SK-N-SH (cell line): ENCODE measurements around the gene PSTPIP1. TPM values are rescaled to one million over a fixed set of nuclear protein-coding genes. Genes with fewer than 3 reads are reported as not detected.

Experiments
- CTCF ChIA-PET: fragments of 300-600, 350-600 bp; formaldehyde crosslinking; extraction: SDS; loops from one replicate; lab custom pipeline; 2021; lab: Yijun Ruan, JAX
- POLR2A ChIA-PET: fragments of 350-600 bp; sonication (Branson Sonifier 250); formaldehyde crosslinking; extraction: SDS; loops from one replicate; lab custom pipeline; 2020; ENCODE audit warnings: antibody characterized with exemption, inconsistent platforms; lab: Yijun Ruan, JAX
- DNase-seq: peaks from one replicate; pipeline ENCODE4 v3.0.0; 2012
- H2AFZ ChIP-seq: fragments of 200-600 bp; sonication (generic); 2 replicates; pipeline ENCODE4 v1.8.1; 2016; ENCODE audit warnings: antibody characterized with exemption, mild to moderate bottlenecking, low read depth
- H3F3A ChIP-seq: fragments of 200-600 bp; sonication (generic); replicated peaks from 2 replicates; pipeline ENCODE3; 2016; ENCODE audit warnings: antibody characterized with exemption, mild to moderate bottlenecking; ENCODE audit not compliant: insufficient read depth
- H3K27ac ChIP-seq, 2 experiments: fragments of 200-500 bp in 1 of 2; fragments of 200-600 bp in 1 of 2; sonication (Bioruptor generic) in 1 of 2; sonication (generic), shearing (Covaris generic) in 1 of 2; 2 replicates each; pipeline versions ENCODE4 v1.5.1 to v1.6.1; 2014 to 2016; ENCODE audit warnings: low read depth in 2 of 2, inconsistent platforms in 1 of 2, low read length in 1 of 2, mild to moderate bottlenecking in 1 of 2, mixed read lengths in 1 of 2
- H3K27me3 ChIP-seq: fragments of 200-600 bp; sonication (generic), shearing (Covaris generic); 2 replicates; pipeline ENCODE4 v1.6.1; 2016; ENCODE audit warnings: mixed run types; ENCODE audit not compliant: insufficient read depth
- H3K36me3 ChIP-seq, 2 experiments: fragments of 200-500 bp in 1 of 2; fragments of 200-600 bp in 1 of 2; sonication (Bioruptor generic) in 1 of 2; sonication (generic) in 1 of 2; replicated peaks in 1 of 2; 2 replicates each; pipeline versions ENCODE3 to v1.5.1; 2014 to 2016; ENCODE audit warnings: low read length in 1 of 2, mild to moderate bottlenecking in 1 of 2; ENCODE audit not compliant: insufficient read depth in 2 of 2, control insufficient read depth in 1 of 2
- H3K4me1 ChIP-seq, 2 experiments: fragments of 200-500 bp in 1 of 2; fragments of 200-600 bp in 1 of 2; sonication (Bioruptor generic) in 1 of 2; sonication (generic), shearing (Covaris generic) in 1 of 2; 2 replicates each; pipeline versions ENCODE4 v1.5.1 to v1.6.1; 2014 to 2016; ENCODE audit warnings: low read depth in 1 of 2, low read length in 1 of 2, mixed run types in 1 of 2; ENCODE audit not compliant: insufficient read depth in 2 of 2, control insufficient read depth in 1 of 2
- H3K4me2 ChIP-seq: fragments of 200-600 bp; sonication (generic), shearing (Covaris generic); 2 replicates; pipeline ENCODE4 v1.6.1; 2017; ENCODE audit warnings: mixed run types
- H3K4me3 ChIP-seq, 2 experiments: fragments of 200-500 bp in 1 of 2; fragments of 200-600 bp in 1 of 2; sonication (Bioruptor generic) in 1 of 2; sonication (generic), shearing (Covaris generic) in 1 of 2; 2 replicates each; pipeline versions ENCODE4 v1.5.1 to v1.8.1; 2014 to 2016; ENCODE audit warnings: low read depth in 2 of 2, inconsistent platforms in 1 of 2, low read length in 1 of 2, mild to moderate bottlenecking in 1 of 2, mixed read lengths in 1 of 2, moderate library complexity in 1 of 2
- H3K79me2 ChIP-seq: fragments of 200-600 bp; sonication (generic); 2 replicates; pipeline ENCODE4 v1.8.1; 2017; ENCODE audit warnings: mild to moderate bottlenecking; ENCODE audit not compliant: insufficient read depth
- H3K9ac ChIP-seq: fragments of 200-600 bp; sonication (generic); 2 replicates; pipeline ENCODE4 v1.6.1; 2017; ENCODE audit warnings: mixed run types
- H3K9me2 ChIP-seq: fragments of 200-600 bp; sonication (generic); 2 replicates; pipeline ENCODE4 v1.6.1; 2017; ENCODE audit warnings: mixed run types
- H3K9me3 ChIP-seq: fragments of 200-600 bp; sonication (generic); 2 replicates; pipeline ENCODE4 v1.6.1; 2017; ENCODE audit warnings: mixed run types, mild to moderate bottlenecking, moderate library complexity
- H4K20me1 ChIP-seq: fragments of 200-600 bp; sonication (generic); 2 replicates; pipeline ENCODE4 v1.6.1; 2017; ENCODE audit warnings: mild to moderate bottlenecking, mixed run types; ENCODE audit not compliant: insufficient read depth
- CHD2 ChIP-seq: fragments of 150-350 bp; IDR thresholded peaks from 2 replicates; pipeline ENCODE4 v1.6.1; 2018; ENCODE audit warnings: low read length; ENCODE audit not compliant: partially characterized antibody
- CTCF ChIP-seq: fragments of 200-600 bp; sonication (generic); IDR thresholded peaks from 2 replicates; pipeline ENCODE4 v1.6.1; 2017; ENCODE audit warnings: antibody characterized with exemption, mild to moderate bottlenecking, moderate library complexity
- ELF1 ChIP-seq: IDR thresholded peaks from 2 replicates; pipeline ENCODE4 v1.4.0; 2012
- FOXM1 ChIP-seq: IDR thresholded peaks from 2 replicates; pipeline ENCODE4 v1.4.0; 2012; ENCODE audit warnings: low read depth, mild to moderate bottlenecking
- IRF3 ChIP-seq: fragments of 150-350 bp; IDR thresholded peaks from 2 replicates; pipeline ENCODE4 v1.6.1; 2016; ENCODE audit warnings: mild to moderate bottlenecking, low read depth, low read length
- MXI1 ChIP-seq: IDR thresholded peaks from 2 replicates; pipeline ENCODE4 v1.6.1; 2012; ENCODE audit warnings: mild to moderate bottlenecking, low read depth, low read length, improper control_type of control experiment
- NFIC ChIP-seq: IDR thresholded peaks from 2 replicates; pipeline ENCODE4 v1.4.0; 2012; ENCODE audit warnings: borderline replicate concordance
- PBX3 ChIP-seq: IDR thresholded peaks from 2 replicates; pipeline ENCODE4; 2012
- POLR2AphosphoS5 ChIP-seq: IDR thresholded peaks from 2 replicates; pipeline ENCODE4 v1.6.1; 2012; ENCODE audit warnings: low read depth, low read length
- RCOR1 ChIP-seq: fragments of 150-350 bp; IDR thresholded peaks from 2 replicates; pipeline ENCODE4 v1.6.1; 2017; ENCODE audit warnings: antibody characterized with exemption, low read length
- RFX5 ChIP-seq: IDR thresholded peaks from 2 replicates; pipeline ENCODE4 v1.6.1; 2012; ENCODE audit warnings: mild to moderate bottlenecking, improper control_type of control experiment, low read length
- TCF12 ChIP-seq: IDR thresholded peaks from 2 replicates; pipeline ENCODE4 v1.4.0; 2012
- WGBS: methylation state at CpG from one replicate; pipeline ENCODE4 v1.1.6; 2017; ENCODE audit warnings: low lambda C conversion rate; 5-methylcytosine and 5-hydroxymethylcytosine counted together
- polyA plus RNA-seq, 3 experiments: library from polyadenylated mRNA; depleted of rRNA; stranded (reverse); fragments of >200 nt; gene quantifications; 2 replicates each; pipeline ENCODE4 v1.2.3, GENCODE V29; 2012

Gene PSTPIP1
- polyA plus RNA-seq, 1 of the 3 experiments (the other 2 are of a cell fraction) = 0.69 TPM

- H3K4me3 ChIP-seq = no peak overlapping the region
These were observed 32.9 kb downstream of the PSTPIP1 start for GRCh38 chr15:77027697-77028450.

More at GRCh38 chr15:77027697-77028450, 32.9 kb downstream of the PSTPIP1 start:
- Histone ChIP-seq H3K27ac (no peak overlapping the region), H3K4me1 (no peaks in the 10 kb centered on the region; a peak in 1 of 4 replicates), H3K9me3 (no peaks in the 10 kb centered on the region), H3K79me2 (no peaks in the 10 kb centered on the region), H3K4me2 (no peak overlapping the region), H3K36me3 (no peaks in the 10 kb centered on the region), H3K9ac (no peak overlapping the region), H3F3A (no peaks in the 10 kb centered on the region), H3K9me2 (no peaks in the 10 kb centered on the region), H3K27me3 (no peaks in the 10 kb centered on the region), H2AFZ (no peak overlapping the region), H4K20me1 (no peaks in the 10 kb centered on the region)
- CTCF ChIA-PET = interaction anchor here (1.2 to 1.7 kb wide), 2 partner anchors 80 to 515 kb away, joined by 3 read pairs; no protein-coding TSS in a partner anchor
- peak; percentile 32 for DNase-seq
- POLR2A ChIA-PET = no interaction called here
- WGBS = 88% methylated on average over 34 of the region's 45 CpGs
- TF ChIP-seq PBX3 = no peak
- no peak for TF ChIP-seq MXI1
- TF ChIP-seq RCOR1 = no peak
- no peak for TF ChIP-seq IRF3
- no peak for TF ChIP-seq TCF12
- TF ChIP-seq ELF1 = no peak
- no peak for TF ChIP-seq CHD2
- TF ChIP-seq POLR2AphosphoS5 = no peak
- no peak for TF ChIP-seq NFIC
- TF ChIP-seq CTCF = no peak
- no peak for TF ChIP-seq FOXM1
- no peak for TF ChIP-seq RFX5
